ENCODE measurements around the gene MAP3K13.
"Not testable (repeated sequence)": the region's sequence is repeated elsewhere in the genome, so short reads cannot be mapped to it uniquely, and the experiment has no call there.

The MAP3K13 gene

GRCh38 chr3:185469542-185469941 is 106.6 kb downstream of the MAP3K13 start:
- Histone ChIP-seq H3K36me3 (ENCODE audit: insufficient read depth) (no peaks in the 10 kb centered on the region), H3K4me2 (no peak overlapping the region), H3K4me3 (IDR thresholded peaks at IDR 0.05; ENCODE audit: insufficient read depth, low read depth, low read length) (no peak overlapping the region), H3K27me3 (ENCODE audit: insufficient read depth, low read depth) (no peaks in the 10 kb centered on the region), H3K79me2 (ENCODE audit: insufficient read depth, low read depth) (no peaks in the 10 kb centered on the region), H3K4me1 (ENCODE audit: low read depth, poor library complexity, severe bottlenecking) (no peaks in the 10 kb centered on the region), H3K27ac (no peak overlapping the region), H3K9ac (no peak overlapping the region), H4K20me1 (ENCODE audit: insufficient read depth) (no peaks in the 10 kb centered on the region), H2AFZ (ENCODE audit: low read depth) (no peak overlapping the region)
- TF ChIP-seq CTCF (conservative IDR thresholded peaks at IDR 0.05; ENCODE audit: low read depth, low read length) = no peak

- H3K4me1 ChIP-seq (ENCODE audit: low read depth, poor library complexity, severe bottlenecking) = no peaks in the 10 kb centered on the region
- H3K9ac ChIP-seq = no peak overlapping the region
- no peak overlapping the region for H2AFZ ChIP-seq (ENCODE audit: low read depth)
- no peak overlapping the region for H3K4me2 ChIP-seq
- no peak for TF ChIP-seq CTCF (conservative IDR thresholded peaks at IDR 0.05; ENCODE audit: low read depth, low read length)
- H3K27ac ChIP-seq = no peak overlapping the region
- H3K36me3 ChIP-seq (ENCODE audit: insufficient read depth) = no peaks in the 10 kb centered on the region
- H4K20me1 ChIP-seq (ENCODE audit: insufficient read depth) = no peaks in the 10 kb centered on the region
- H3K4me3 ChIP-seq (IDR thresholded peaks at IDR 0.05; ENCODE audit: insufficient read depth, low read depth, low read length) = no peak overlapping the region
- H3K79me2 ChIP-seq (ENCODE audit: insufficient read depth, low read depth) = no peaks in the 10 kb centered on the region
- H3K27me3 ChIP-seq (ENCODE audit: insufficient read depth, low read depth) = no peaks in the 10 kb centered on the region
Observed at GRCh38 chr3:185470323-185470722, 107.4 kb downstream of the MAP3K13 start.

GRCh38 chr3:185473290-185473815 is 110.4 kb downstream of the MAP3K13 start:
- Histone ChIP-seq H3K4me3 (IDR thresholded peaks at IDR 0.05; ENCODE audit: insufficient read depth, low read depth, low read length) (no peak overlapping the region), H3K4me1 (ENCODE audit: low read depth, poor library complexity, severe bottlenecking) (no peaks in the 10 kb centered on the region), H3K9ac (no peak overlapping the region), H4K20me1 (ENCODE audit: insufficient read depth) (no peaks in the 10 kb centered on the region), H3K4me2 (no peak overlapping the region), H3K36me3 (ENCODE audit: insufficient read depth) (no peaks in the 10 kb centered on the region), H3K27me3 (ENCODE audit: insufficient read depth, low read depth) (no peaks in the 10 kb centered on the region), H3K79me2 (ENCODE audit: insufficient read depth, low read depth) (no peaks in the 10 kb centered on the region), H3K27ac (no peak overlapping the region), H2AFZ (ENCODE audit: low read depth) (no peak overlapping the region)
- TF ChIP-seq CTCF (conservative IDR thresholded peaks at IDR 0.05; ENCODE audit: low read depth, low read length) = no peak

- H3K79me2 ChIP-seq (ENCODE audit: insufficient read depth, low read depth); H3K4me2 ChIP-seq; H3K27ac ChIP-seq; H3K4me1 ChIP-seq (ENCODE audit: low read depth, poor library complexity, severe bottlenecking); H3K9ac ChIP-seq; H3K27me3 ChIP-seq (ENCODE audit: insufficient read depth, low read depth); H3K36me3 ChIP-seq (ENCODE audit: insufficient read depth); H4K20me1 ChIP-seq (ENCODE audit: insufficient read depth); H2AFZ ChIP-seq (ENCODE audit: low read depth); H3K4me3 ChIP-seq (IDR thresholded peaks at IDR 0.05; ENCODE audit: insufficient read depth, low read depth, low read length): not testable (repeated sequence)
Observed at GRCh38 chr3:185474922-185475321, 112.0 kb downstream of the MAP3K13 start.

GRCh38 chr3:185477316-185477715 is 114.4 kb downstream of the MAP3K13 start:
- Histone ChIP-seq H3K4me1 (ENCODE audit: low read depth, poor library complexity, severe bottlenecking) (no peaks in the 10 kb centered on the region), H3K36me3 (ENCODE audit: insufficient read depth) (no peaks in the 10 kb centered on the region), H4K20me1 (ENCODE audit: insufficient read depth) (no peaks in the 10 kb centered on the region), H3K27me3 (ENCODE audit: insufficient read depth, low read depth) (no peaks in the 10 kb centered on the region), H3K79me2 (ENCODE audit: insufficient read depth, low read depth) (no peaks in the 10 kb centered on the region), H3K4me3 (IDR thresholded peaks at IDR 0.05; ENCODE audit: insufficient read depth, low read depth, low read length) (no peak overlapping the region), H3K9ac (no peak overlapping the region), H2AFZ (ENCODE audit: low read depth) (no peak overlapping the region), H3K27ac (no peak overlapping the region), H3K4me2 (no peak overlapping the region)
- no peak for TF ChIP-seq CTCF (conservative IDR thresholded peaks at IDR 0.05; ENCODE audit: low read depth, low read length)
